Endothelial cell of umbilical vein (primary cell): ENCODE measurements around the gene EEF1AKMT3. TPM values are rescaled to one million over a fixed set of nuclear protein-coding genes. Genes with fewer than 3 reads are reported as not detected.

Experiments
- BruUV-seq: library from RNA; stranded (reverse); fragments of 400-500 nt; replicated peaks from 2 replicates; lab custom pipeline; 2021; lab: Mats Ljungman, UMichigan
- CTCF ChIA-PET: fragments of 300-600, 350-600 bp; sonication (Branson Sonifier 250); formaldehyde crosslinking; loops from one replicate; lab custom pipeline; 2021; ENCODE audit warnings: antibody characterized with exemption, inconsistent platforms; lab: Charles Lee
- POLR2A ChIA-PET: fragments of 300-600, 350-600 bp; sonication (Branson Sonifier 250); formaldehyde crosslinking; loops from one replicate; lab custom pipeline; 2021; ENCODE audit warnings: antibody characterized with exemption, inconsistent platforms; lab: Charles Lee
- DNase-seq: peaks from one replicate; pipeline ENCODE4 v3.0.0-alpha.2; 2011; ENCODE audit warnings: low read depth, low spot score
- FAIRE-seq: peaks from 2 replicates; lab custom pipeline; 2011; peaks lifted over from hg19 to GRCh38; lab: Jason Lieb, UNC
- H2AFZ ChIP-seq: 2 replicates; pipeline ENCODE4 v1.6.0; 2012; ENCODE audit warnings: low read depth, low read length, control low read depth, inconsistent platforms
- H3K27ac ChIP-seq: 2 replicates; pipeline ENCODE4 v1.5.1; 2011; ENCODE audit warnings: low read depth, mild to moderate bottlenecking, control low read depth, low read length, moderate library complexity; ENCODE audit not compliant: insufficient read depth
- H3K27me3 ChIP-seq, 2 experiments: 2 replicates each; pipeline versions ENCODE4 v1.6.0 to v1.6.1; 2011; ENCODE audit warnings: low read length in 2 of 2, mixed read lengths in 1 of 2; ENCODE audit not compliant: control insufficient read depth in 2 of 2, insufficient read depth in 2 of 2
- H3K36me3 ChIP-seq, 2 experiments: 2 replicates in 1 of 2; 3 replicates in 1 of 2; pipeline ENCODE4 v1.5.1; 2011; ENCODE audit warnings: low read length in 2 of 2, mild to moderate bottlenecking in 1 of 2, moderate library complexity in 1 of 2; ENCODE audit not compliant: control insufficient read depth in 2 of 2, insufficient read depth in 2 of 2; ENCODE audit errors: extremely low read depth in 1 of 2
- H3K4me1 ChIP-seq: 3 replicates; pipeline ENCODE4 v1.5.1; 2011; ENCODE audit warnings: mild to moderate bottlenecking, low read length; ENCODE audit not compliant: control insufficient read depth, insufficient read depth; ENCODE audit errors: extremely low read depth
- H3K4me2 ChIP-seq: 2 replicates; pipeline ENCODE4 v1.6.1; 2011; ENCODE audit warnings: low read length, control low read depth, mixed read lengths; ENCODE audit not compliant: insufficient read depth
- H3K4me3 ChIP-seq, 3 experiments: fragments of 200-600 bp in 1 of 3; sonication (generic), shearing (Covaris generic) in 1 of 3; replicated peaks in 1 of 3; 2 replicates each; pipeline ENCODE4 v1.5.1; 2011 to 2016; ENCODE audit warnings: control low read depth in 3 of 3, low read length in 3 of 3, mild to moderate bottlenecking in 2 of 3, inconsistent platforms in 1 of 3, low read depth in 1 of 3, moderate library complexity in 1 of 3; ENCODE audit not compliant: insufficient read depth in 1 of 3
- H3K79me2 ChIP-seq: 2 replicates; pipeline ENCODE4 v1.6.0; 2012; ENCODE audit warnings: low read length, inconsistent platforms; ENCODE audit not compliant: control insufficient read depth, insufficient read depth
- H3K9ac ChIP-seq: replicated peaks from 2 replicates; pipeline ENCODE3; 2011; ENCODE audit warnings: low read length, control low read depth; ENCODE audit not compliant: insufficient read depth; ENCODE audit errors: extremely low read depth
- H3K9me1 ChIP-seq: replicated peaks from 3 replicates; pipeline ENCODE4 v1.6.0; 2011; ENCODE audit warnings: mild to moderate bottlenecking, low read length; ENCODE audit not compliant: control insufficient read depth, insufficient read depth; ENCODE audit errors: extremely low read depth
- H3K9me3 ChIP-seq: replicated peaks from 2 replicates; pipeline ENCODE4 v1.5.1; 2012; ENCODE audit warnings: low read length, inconsistent platforms; ENCODE audit not compliant: control insufficient read depth, insufficient read depth
- H4K20me1 ChIP-seq: replicated peaks from 2 replicates; pipeline ENCODE3; 2011; ENCODE audit warnings: mild to moderate bottlenecking, low read length; ENCODE audit not compliant: control insufficient read depth, insufficient read depth; ENCODE audit errors: extremely low read depth
- CTCF ChIP-seq, 2 donors: IDR thresholded peaks; 1 replicate in 1 of 2; 2 replicates in 1 of 2; pipeline ENCODE4 v1.5.1; 2011; ENCODE audit warnings: low read length in 2 of 2, mild to moderate bottlenecking in 2 of 2, moderate library complexity in 2 of 2, control low read depth in 1 of 2, inconsistent platforms in 1 of 2, low read depth in 1 of 2; ENCODE audit not compliant: insufficient read depth in 1 of 2; ENCODE audit errors: extremely low read depth in 1 of 2
- EZH2 ChIP-seq: IDR thresholded peaks from 2 replicates; pipeline ENCODE4 v1.6.1; 2012; ENCODE audit warnings: borderline replicate concordance, low read depth, mild to moderate bottlenecking, moderate library complexity, low read length, inconsistent platforms; ENCODE audit not compliant: severe bottlenecking
- FOS ChIP-seq: IDR thresholded peaks from 2 replicates; pipeline ENCODE4 v1.6.1; 2011; ENCODE audit warnings: mild to moderate bottlenecking, low read length, moderate library complexity, borderline replicate concordance; ENCODE audit not compliant: insufficient read depth
- GATA2 ChIP-seq: IDR thresholded peaks from 2 replicates; pipeline ENCODE4 v1.7.0; 2011; ENCODE audit warnings: low read depth, mild to moderate bottlenecking, moderate library complexity, mixed read lengths, low read length; ENCODE audit not compliant: insufficient read length, insufficient read depth
- JUN ChIP-seq: IDR thresholded peaks from 2 replicates; pipeline ENCODE4 v1.6.1; 2011; ENCODE audit warnings: borderline replicate concordance, low read depth; ENCODE audit not compliant: insufficient read length, insufficient read depth
- MAX ChIP-seq: IDR thresholded peaks from 2 replicates; pipeline ENCODE4 v1.6.1; 2011; ENCODE audit not compliant: insufficient read depth, insufficient read length
- MYC ChIP-seq: IDR thresholded peaks from one replicate; pipeline ENCODE4 v1.6.1; 2011; ENCODE audit warnings: mild to moderate bottlenecking, low read depth, low read length
- POLR2AphosphoS5 ChIP-seq: IDR thresholded peaks from 2 replicates; pipeline ENCODE4 v1.6.1; 2012; ENCODE audit warnings: low read depth, mild to moderate bottlenecking, control low read depth, low read length, moderate library complexity; ENCODE audit not compliant: insufficient read depth
- dilution Hi-C: fragments of 300-500 bp; cut with MboI; formaldehyde crosslinking; loops from one replicate; pipeline ENCODE4 v1.15.0; 2019; ENCODE audit warnings: low sequenced_read_pairs; ENCODE audit not compliant: extremely low pct_ligation_motif_present
- intact Hi-C: fragments of 100-400 bp; cut with micrococcal nuclease; formaldehyde crosslinking; loops from one replicate; pipeline ENCODE4 v1.10.0; 2022
- polyA plus RNA-seq, 4 experiments: library from polyadenylated mRNA; depleted of rRNA in 3 of 4; stranded (reverse) in 3 of 4; unstranded in 1 of 4; fragments of >200 nt; gene quantifications; 2 replicates each; pipeline versions ENCODE4 v1.2.1 to v1.2.3, GENCODE V29; 2011 to 2012; ENCODE audit warnings: missing spikeins in 1 of 4
- total RNA-seq: library from RNA; stranded (reverse); gene quantifications from 2 replicates; pipeline ENCODE4 v1.2.3, GENCODE V29; 2021

The EEF1AKMT3 gene
- total and polyA plus RNA-seq, 2 donors (not counting 3 experiments of a cell fraction or from before 2014, with no cell fraction given) = 7.9 to 8.8 TPM

- Histone ChIP-seq H3K4me2 (no peak overlapping the region), H3K4me3 (no peak overlapping the region), H3K79me2 (no peaks in the 10 kb centered on the region), H3K27ac (no peak overlapping the region), H3K9me3 (no peaks in the 10 kb centered on the region), H3K9ac (no peak overlapping the region), H3K4me1 (no peaks in the 10 kb centered on the region), H3K9me1 (no peaks in the 10 kb centered on the region), H2AFZ (no peak overlapping the region), H3K27me3 (peaks cover 58 to 62% of the 10 kb centered on the region in 2 experiments), H4K20me1 (no peaks in the 10 kb centered on the region), H3K36me3 (no peaks in the 10 kb centered on the region)
- BruUV-seq = no TSS peak
- intact Hi-C loops = no loop called here
- CTCF ChIA-PET = interaction anchor here (0.9 to 2.3 kb wide), 2 partner anchors 9 to 24 kb away, joined by 3 to 8 read pairs; no protein-coding TSS in a partner anchor
- dilution Hi-C loops = no loop called here
- peak; percentile 4 for FAIRE-seq
- no peak for DNase-seq
- TF ChIP-seq FOS (peak; percentile 22), POLR2AphosphoS5 (no peak)
- POLR2A ChIA-PET = interaction anchor here (0.5 to 0.7 kb wide), 3 partner anchors 150 to 631 kb away, joined by 3 to 6 read pairs (median 4); no protein-coding TSS in a partner anchor
Measured at GRCh38 chr12:57732726-57733593, 39.5 kb upstream of the EEF1AKMT3 start.

- Histone ChIP-seq H3K4me3 (no peak overlapping the region), H3K27ac (no peak overlapping the region), H3K9ac (no peak overlapping the region), H3K4me2 (no peak overlapping the region), H3K9me3 (no peaks in the 10 kb centered on the region), H2AFZ (no peak overlapping the region), H3K27me3 (peaks cover 62 to 65% of the 10 kb centered on the region in 2 experiments), H3K4me1 (no peaks in the 10 kb centered on the region), H3K36me3 (no peaks in the 10 kb centered on the region), H4K20me1 (no peaks in the 10 kb centered on the region), H3K79me2 (no peaks in the 10 kb centered on the region), H3K9me1 (no peaks in the 10 kb centered on the region)
- POLR2A ChIA-PET = interaction anchor here (0.6 kb wide), 1 partner anchor 488 kb away, joined by 4 read pairs; no protein-coding TSS in a partner anchor
- FAIRE-seq (no peak), DNase-seq (no peak)
- dilution Hi-C loops = no loop called here
- intact Hi-C loops = no loop called here
- CTCF ChIA-PET = interaction anchor here (2.3 to 6.1 kb wide), 2 partner anchors 8 to 23 kb away, joined by 8 to 48 read pairs; no protein-coding TSS in a partner anchor
- no TSS peak for BruUV-seq
- TF ChIP-seq FOS (no peak), MAX (no peak), EZH2 (peak; percentile 24), CTCF (IDR thresholded peaks at IDR 0.05; ENCODE audit: extremely low read depth in 1 of 2, insufficient read depth in 1 of 2, low read depth in 1 of 2, low read length in 2 of 2) (no peak), JUN (no peak), POLR2AphosphoS5 (no peak), GATA2 (no peak), MYC (no peak)
Measured at GRCh38 chr12:57733928-57734327, 38.5 kb upstream of the EEF1AKMT3 start.
